Measurements from ENCODE around the gene CTNNA2.

DNA sequence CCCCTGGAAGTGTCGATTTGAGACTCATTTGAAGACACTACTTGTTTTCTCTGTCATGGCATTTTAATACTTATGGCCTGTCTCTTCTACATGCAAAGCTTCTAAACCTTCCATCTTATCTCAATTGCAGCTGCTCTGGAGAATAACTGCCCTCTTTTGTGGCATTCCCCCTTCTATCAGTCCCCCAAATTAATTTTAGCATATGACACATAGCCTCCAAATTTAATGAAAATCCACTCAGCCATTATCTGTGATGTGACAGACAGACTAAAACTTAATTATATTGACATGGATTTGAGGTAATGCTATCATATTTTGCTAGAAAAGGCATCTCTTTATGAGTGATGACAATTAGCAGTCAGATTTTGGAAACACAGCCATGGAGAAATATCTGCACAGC is 720.5 kb downstream of the CTNNA2 start:
- TF ChIP-seq POLR2A (IDR thresholded peaks at IDR 0.05): no peak
- TF ChIP-seq, protein P1, sequence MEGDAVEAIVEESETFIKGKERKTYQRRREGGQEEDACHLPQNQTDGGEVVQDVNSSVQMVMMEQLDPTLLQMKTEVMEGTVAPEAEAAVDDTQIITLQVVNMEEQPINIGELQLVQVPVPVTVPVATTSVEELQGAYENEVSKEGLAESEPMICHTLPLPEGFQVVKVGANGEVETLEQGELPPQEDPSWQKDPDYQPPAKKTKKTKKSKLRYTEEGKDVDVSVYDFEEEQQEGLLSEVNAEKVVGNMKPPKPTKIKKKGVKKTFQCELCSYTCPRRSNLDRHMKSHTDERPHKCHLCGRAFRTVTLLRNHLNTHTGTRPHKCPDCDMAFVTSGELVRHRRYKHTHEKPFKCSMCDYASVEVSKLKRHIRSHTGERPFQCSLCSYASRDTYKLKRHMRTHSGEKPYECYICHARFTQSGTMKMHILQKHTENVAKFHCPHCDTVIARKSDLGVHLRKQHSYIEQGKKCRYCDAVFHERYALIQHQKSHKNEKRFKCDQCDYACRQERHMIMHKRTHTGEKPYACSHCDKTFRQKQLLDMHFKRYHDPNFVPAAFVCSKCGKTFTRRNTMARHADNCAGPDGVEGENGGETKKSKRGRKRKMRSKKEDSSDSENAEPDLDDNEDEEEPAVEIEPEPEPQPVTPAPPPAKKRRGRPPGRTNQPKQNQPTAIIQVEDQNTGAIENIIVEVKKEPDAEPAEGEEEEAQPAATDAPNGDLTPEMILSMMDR (IDR thresholded peaks at IDR 0.05): no peak
